GM19240 (cell line): Measurements from ENCODE around the gene POLE.
"Not testable (repeated sequence)": the region's sequence is repeated elsewhere in the genome, so short reads cannot be mapped to it uniquely, and the experiment has no call there.

Experiments used
- DNase-seq: peaks from one replicate; pipeline ENCODE4 v3.0.0; 2011; ENCODE audit warnings: low spot score; ENCODE audit not compliant: insufficient read length

The POLE gene

GRCh38 chr12:132600048-132601032 is 86.8 kb downstream of the POLE start:
- peak; percentile 45 for DNase-seq

DNA sequence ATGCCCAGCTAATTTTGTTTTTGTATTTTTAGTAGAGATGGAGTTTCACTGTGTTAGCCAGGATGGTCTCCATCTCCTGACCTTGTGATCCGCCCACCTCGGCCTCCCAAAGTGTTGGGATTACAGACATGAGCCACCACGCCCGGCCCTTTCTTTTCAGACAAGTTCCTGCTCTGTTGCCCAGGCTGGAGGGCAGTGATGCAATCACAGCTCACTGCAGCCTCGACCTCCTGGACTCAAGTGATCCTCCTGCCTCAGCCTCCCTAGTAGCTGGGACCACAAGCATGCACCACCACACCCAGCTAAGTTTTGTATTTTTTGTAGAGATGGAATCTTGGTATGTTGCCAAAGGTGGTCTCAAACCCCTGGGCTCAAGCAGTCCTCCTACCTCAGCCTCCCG is 87.6 kb downstream of the POLE start:
- DNase-seq, result not testable (repeated sequence)

DNA sequence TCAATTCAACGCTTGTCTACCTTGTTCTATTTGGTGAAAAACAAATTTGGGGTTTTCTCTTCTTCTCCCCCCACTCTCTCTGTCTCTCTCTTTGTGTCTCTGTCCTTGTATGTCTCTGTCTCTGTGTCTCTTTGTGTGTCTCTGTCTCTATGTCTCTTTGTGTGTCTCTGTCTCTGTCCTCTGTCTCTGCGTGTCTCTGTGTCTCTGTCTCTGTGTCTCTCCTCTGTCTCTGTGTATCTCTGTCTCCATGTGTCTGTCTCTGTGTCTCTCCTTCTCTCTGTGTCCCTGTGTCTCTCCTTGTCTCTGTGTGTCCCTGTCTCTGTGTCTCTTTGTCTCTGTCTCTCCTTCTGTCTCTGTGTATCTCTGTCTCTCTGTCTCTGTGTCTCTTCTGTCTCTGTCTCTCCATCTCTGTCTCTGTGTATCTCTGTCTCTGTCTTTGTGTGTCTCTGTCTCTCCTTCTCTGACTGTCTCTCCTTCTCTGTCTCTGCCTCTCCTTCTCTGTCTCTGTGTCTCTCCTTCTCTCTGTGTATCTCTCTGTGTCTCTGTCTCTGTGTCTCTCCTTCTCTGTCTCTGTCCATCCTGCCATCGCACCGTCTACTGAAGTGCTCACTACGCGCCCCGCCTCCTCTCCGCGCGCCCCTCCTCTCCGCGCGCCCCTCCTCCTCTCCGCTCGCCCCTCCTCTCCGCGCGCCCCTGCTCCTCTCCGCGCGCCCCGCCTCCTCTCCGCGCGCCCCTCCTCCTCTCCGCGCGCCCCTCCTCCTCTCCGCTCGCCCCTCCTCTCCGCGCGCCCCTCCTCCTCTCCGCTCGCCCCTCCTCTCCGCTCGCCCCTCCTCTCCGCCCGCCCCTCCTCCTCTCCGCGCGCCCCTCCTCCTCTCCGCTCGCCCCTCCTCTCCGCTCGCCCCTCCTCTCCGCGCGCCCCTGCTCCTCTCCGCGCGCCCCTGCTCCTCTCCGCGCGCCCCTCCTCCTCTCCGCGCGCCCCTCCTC is 89.5 kb downstream of the POLE start:
- DNase-seq, result no peak

GRCh38 chr12:132596016-132596415 is 91.1 kb downstream of the POLE start:
- no peak for DNase-seq

DNA sequence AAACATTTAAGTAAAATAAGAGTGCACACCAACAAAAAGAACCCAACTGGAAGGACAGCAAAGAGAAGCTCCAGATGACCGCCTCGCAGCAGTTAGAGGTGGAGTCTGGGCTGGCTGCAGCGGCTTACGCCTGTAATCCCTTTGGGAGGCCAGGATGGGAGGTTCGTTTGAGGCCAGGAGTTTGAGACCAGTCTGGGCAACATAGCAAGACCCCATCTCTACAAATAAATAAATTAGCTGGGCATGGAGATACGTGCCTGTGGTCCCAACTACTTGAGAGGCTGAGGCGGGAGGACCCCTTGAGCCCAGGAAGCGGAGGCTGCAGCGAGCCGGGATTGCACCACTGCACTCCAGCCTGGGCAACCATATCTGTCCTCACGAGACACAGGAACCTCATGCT is 92.0 kb downstream of the POLE start:
- no peak for DNase-seq

- DNase-seq, result no peak
Observed at GRCh38 chr12:132593938-132594358, 93.2 kb downstream of the POLE start.

GRCh38 chr12:132593521-132593920 is 93.6 kb downstream of the POLE start:
- no peak for DNase-seq

GRCh38 chr12:132593071-132593470 is 94.1 kb downstream of the POLE start:
- no peak for DNase-seq

DNA sequence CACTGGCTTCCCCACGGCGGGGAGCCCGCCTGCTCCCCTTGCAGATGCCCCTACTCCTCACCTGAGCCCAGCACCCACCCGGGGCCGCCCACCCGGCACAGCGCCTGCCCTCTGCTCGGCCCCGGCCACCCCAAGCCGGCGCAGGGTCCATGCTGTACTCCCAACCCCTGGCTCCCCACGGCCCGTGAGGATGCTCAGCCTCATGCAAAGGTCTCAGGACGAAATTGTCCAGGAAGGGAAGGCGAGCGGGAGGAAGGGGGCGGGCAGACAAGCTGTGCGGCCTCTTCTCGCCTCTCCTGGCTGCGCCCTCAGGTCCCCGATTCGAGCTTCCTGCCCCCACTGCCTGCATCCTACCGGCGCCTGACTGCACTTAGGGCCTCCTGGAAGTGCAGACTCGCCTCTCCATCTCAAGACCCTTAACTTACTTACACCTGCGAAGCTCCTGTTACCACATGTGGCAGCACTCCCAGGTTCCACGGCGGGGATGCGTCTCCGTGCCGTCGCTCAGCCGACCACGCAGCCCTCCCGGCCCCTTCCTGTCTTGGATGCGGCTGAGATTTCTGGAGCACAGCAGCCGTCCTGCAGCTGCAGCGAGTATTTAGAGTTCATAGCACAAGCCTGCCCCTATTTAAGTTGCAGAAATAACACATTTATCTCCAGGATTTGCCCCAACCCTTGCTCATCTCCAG is 94.7 kb downstream of the POLE start:
- no peak for DNase-seq

- no peak for DNase-seq
Observed at GRCh38 chr12:132591107-132591935, 95.8 kb downstream of the POLE start.

DNA sequence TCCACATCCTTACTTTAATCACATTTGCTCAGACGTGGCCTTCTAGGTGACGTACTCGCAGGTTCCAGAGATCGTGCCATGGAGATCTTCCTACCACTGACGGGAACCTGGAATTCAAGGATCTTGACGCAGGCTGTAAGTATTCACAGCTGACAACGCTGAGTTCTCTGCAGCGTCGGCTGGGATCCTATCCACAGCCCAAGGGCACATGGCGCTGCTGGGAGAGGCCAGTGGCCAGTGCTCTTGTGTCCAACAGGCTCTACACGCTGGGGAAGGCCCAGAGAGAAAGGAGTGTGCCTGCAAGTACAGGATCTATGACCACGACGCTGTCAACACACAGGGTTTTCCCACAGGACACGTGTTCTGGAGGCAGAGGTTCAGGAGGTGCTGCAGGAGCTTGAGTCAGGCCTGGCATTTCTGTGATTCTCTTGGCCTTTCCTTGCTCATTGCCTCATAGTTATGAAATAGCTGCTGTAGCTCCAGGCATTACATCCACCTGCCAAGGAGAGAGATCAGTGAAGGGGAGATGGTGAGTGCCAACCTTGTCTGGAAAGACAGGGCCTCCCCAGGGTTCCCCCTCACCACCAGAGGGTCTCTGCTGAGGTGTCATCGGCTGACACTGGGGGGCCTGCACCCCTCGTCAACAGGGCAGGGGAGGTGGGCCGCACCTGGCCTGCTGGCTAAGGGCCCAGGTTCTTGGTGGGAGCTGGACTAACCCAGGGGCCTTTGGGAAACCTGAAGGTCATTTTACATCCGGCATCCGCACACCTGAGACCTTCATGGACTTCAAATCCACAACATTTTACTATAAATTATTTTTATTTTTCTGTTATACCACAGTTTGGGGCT is 98.1 kb downstream of the POLE start:
- DNase-seq, result no peak

DNA sequence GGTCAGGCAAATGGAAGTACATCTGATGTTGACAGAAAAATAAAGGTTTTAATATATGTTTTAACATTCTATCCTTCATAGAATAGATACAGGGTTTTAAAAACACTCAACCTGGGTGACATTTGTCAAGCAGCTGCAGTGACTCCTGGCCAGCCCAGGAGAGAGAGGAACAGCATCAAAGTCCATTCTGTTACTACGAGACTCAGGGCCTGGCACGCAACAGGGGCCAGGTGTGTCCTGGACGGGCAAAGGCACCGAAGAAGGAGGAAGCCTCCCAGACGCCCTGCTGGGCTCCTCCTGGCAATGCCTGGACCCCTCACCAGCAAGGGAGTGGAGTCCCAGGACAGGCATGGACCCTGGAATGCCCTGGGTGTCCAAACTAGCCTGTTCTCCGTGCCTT is 98.8 kb downstream of the POLE start:
- no peak for DNase-seq

GRCh38 chr12:132587781-132588180 is 99.4 kb downstream of the POLE start:
- DNase-seq, result no peak

- no peak for DNase-seq
Observed at GRCh38 chr12:132586929-132587328, 100.2 kb downstream of the POLE start.

- no peak for DNase-seq
Observed at GRCh38 chr12:132585177-132585576, 102.0 kb downstream of the POLE start.

DNA sequence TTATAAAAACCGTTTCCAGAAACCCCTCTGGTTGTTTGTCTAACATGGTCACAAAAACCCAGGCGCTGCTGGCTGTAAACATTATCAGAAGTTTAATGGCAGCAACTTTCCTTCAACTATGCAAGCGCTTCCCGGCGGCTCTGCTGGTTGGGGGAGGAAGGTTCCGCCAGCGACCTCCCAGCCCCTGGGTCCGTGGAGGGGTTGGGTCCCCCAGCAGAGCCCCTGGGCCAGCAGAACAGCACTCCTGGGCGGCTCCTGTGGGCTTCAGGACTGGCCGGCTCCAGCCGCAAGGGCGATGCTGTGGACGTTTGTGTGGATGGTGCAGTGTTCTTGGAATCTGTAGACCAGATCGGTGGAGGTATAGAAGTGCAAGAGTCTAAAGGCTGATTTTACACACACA is 102.7 kb downstream of the POLE start:
- DNase-seq, result no peak

- no peak for DNase-seq
Observed at GRCh38 chr12:132583736-132584135, 103.4 kb downstream of the POLE start.

DNA sequence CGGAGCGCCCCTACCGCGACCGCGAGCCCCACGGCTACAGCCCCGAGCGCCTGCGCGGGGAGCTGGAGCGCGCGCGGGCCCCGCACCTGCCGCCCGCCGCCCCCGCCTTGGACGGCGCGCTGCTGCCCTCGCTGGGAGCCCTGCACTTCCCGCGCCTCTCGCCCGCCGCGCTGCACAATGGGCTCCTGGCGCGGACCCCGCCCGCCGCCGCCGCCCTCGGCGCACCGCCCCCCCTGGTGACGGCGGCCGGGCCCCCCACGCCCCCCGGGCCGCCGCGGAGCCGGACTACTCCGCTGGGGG is 103.8 kb downstream of the POLE start:
- no peak for DNase-seq

GRCh38 chr12:132582582-132583410 is 104.3 kb downstream of the POLE start:
- no peak for DNase-seq
